ENCODE results near the gene TMEM169.
A peak's percentile ranks its signal among the peaks of the same experiment; 100 is the strongest.

DNA sequence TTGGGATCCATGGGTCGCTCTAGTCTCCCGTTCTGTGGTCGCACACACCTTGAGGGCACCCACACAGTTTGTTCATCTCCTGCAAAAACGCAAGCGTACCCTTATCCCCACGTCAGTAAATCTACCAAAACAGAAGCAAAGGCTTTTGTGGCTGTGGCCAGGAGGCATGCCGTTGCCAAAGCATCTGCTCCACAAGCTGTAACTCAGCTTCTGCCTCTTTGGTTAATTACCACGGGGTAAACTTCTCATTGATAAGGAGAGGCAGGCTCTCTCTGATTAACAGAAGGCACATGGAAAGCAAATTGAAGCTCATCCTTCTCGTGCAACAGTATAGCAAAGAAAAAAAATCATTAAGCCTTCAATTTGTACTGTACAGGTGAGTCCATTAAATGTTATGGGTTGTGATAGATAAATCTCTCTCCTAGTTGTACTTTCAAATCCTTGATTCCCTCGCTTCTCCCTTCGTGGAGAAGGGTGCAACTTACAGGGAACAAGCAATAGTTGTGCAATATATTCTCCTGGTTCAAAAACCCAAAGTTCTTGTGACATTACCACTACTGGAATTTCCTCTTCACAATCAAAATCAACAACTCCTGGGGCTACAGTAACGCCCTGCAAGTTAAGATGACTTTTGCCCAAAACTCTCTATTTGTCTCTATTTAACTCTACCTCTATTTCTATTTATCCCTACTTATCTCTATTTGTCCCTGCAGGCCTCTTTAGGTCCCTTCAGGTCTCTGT is 10.4 kb upstream of the TMEM169 start:
- TF ChIP-seq ZNF414 (CRISPR knock-in tag; IDR thresholded peaks at IDR 0.05) (no peak), SMAD1 (CRISPR knock-in tag; IDR thresholded peaks at IDR 0.05; ENCODE audit: borderline replicate concordance, low read depth) (no peak), YEATS2 (CRISPR knock-in tag; IDR thresholded peaks at IDR 0.05; ENCODE audit: borderline replicate concordance) (no peak), EZH2 (conservative IDR thresholded peaks at IDR 0.05; ENCODE audit: low read depth, low read length) (no peak), TAF1 (CRISPR knock-in tag; IDR thresholded peaks at IDR 0.05) (no peak), MAFG (CRISPR knock-in tag; IDR thresholded peaks at IDR 0.05) (no peak), POLR2A (IDR thresholded peaks at IDR 0.05; ENCODE audit: insufficient read depth in 1 of 2, low read depth in 2 of 2, low read length in 2 of 2) (no peak), ZNF512 (CRISPR knock-in tag; IDR thresholded peaks at IDR 0.05) (peak; percentile 29; the same call in 1 of the 2 replicates), USF2 (IDR thresholded peaks at IDR 0.05; ENCODE audit: low read depth, low read length) (no peak), USF2 (CRISPR knock-in tag; IDR thresholded peaks at IDR 0.05; ENCODE audit: borderline replicate concordance) (no peak), ZNF446 (CRISPR knock-in tag; IDR thresholded peaks at IDR 0.05) (no peak)
- TF ChIP-seq, protein P1, sequence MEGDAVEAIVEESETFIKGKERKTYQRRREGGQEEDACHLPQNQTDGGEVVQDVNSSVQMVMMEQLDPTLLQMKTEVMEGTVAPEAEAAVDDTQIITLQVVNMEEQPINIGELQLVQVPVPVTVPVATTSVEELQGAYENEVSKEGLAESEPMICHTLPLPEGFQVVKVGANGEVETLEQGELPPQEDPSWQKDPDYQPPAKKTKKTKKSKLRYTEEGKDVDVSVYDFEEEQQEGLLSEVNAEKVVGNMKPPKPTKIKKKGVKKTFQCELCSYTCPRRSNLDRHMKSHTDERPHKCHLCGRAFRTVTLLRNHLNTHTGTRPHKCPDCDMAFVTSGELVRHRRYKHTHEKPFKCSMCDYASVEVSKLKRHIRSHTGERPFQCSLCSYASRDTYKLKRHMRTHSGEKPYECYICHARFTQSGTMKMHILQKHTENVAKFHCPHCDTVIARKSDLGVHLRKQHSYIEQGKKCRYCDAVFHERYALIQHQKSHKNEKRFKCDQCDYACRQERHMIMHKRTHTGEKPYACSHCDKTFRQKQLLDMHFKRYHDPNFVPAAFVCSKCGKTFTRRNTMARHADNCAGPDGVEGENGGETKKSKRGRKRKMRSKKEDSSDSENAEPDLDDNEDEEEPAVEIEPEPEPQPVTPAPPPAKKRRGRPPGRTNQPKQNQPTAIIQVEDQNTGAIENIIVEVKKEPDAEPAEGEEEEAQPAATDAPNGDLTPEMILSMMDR (CRISPR knock-in tag; IDR thresholded peaks at IDR 0.05): no peak
